Effector memory CD4-positive, alpha-beta T cell (primary cell): ENCODE results near the gene RNU6-7.

Experiments used
- DNase-seq, 3 donors: peaks; one replicate each; pipeline ENCODE4 v3.0.0-alpha.2; 2020
- H3K27ac ChIP-seq: 2 replicates; pipeline ENCODE4 v1.7.0; 2013; ENCODE audit warnings: mild to moderate bottlenecking, low read length, moderate library complexity; ENCODE audit not compliant: insufficient read depth, poor library complexity, severe bottlenecking
- H3K27me3 ChIP-seq: replicated peaks from 2 replicates; pipeline ENCODE4 v1.7.0; 2013; ENCODE audit warnings: mild to moderate bottlenecking, low read length; ENCODE audit not compliant: insufficient read depth, control insufficient read depth, poor library complexity, severe bottlenecking
- H3K36me3 ChIP-seq: 2 replicates; pipeline ENCODE4 v1.7.0; 2013; ENCODE audit warnings: mild to moderate bottlenecking, low read length, moderate library complexity; ENCODE audit not compliant: control insufficient read depth, insufficient read depth
- H3K4me1 ChIP-seq: 2 replicates; pipeline ENCODE4 v1.7.0; 2013; ENCODE audit warnings: low read length, mild to moderate bottlenecking; ENCODE audit not compliant: control insufficient read depth, insufficient read depth, poor library complexity, severe bottlenecking
- H3K4me3 ChIP-seq: 2 replicates; pipeline ENCODE4 v1.7.0; 2013; ENCODE audit warnings: low read length, low read depth, mild to moderate bottlenecking; ENCODE audit not compliant: insufficient read depth, poor library complexity, severe bottlenecking
- H3K9me3 ChIP-seq: 2 replicates; pipeline ENCODE4 v1.7.0; 2013; ENCODE audit warnings: mild to moderate bottlenecking, low read length, moderate library complexity; ENCODE audit not compliant: control insufficient read depth

RNU6-7 gene

GRCh38 chr14:32250681-32251080 is 48.8 kb downstream of the RNU6-7 start:
- Histone ChIP-seq H3K27ac (no peak overlapping the region), H3K36me3 (no peaks in the 10 kb centered on the region), H3K27me3 (no peaks in the 10 kb centered on the region), H3K4me1 (no peaks in the 10 kb centered on the region), H3K9me3 (no peaks in the 10 kb centered on the region), H3K4me3 (no peak overlapping the region)
- no peak for DNase-seq

- H3K27ac ChIP-seq, result no peak overlapping the region
- no peaks in the 10 kb centered on the region for H3K27me3 ChIP-seq
- H3K4me1 ChIP-seq, result no peaks in the 10 kb centered on the region
- H3K36me3 ChIP-seq, result no peaks in the 10 kb centered on the region
- H3K9me3 ChIP-seq, result no peaks in the 10 kb centered on the region
- no peak for DNase-seq
- H3K4me3 ChIP-seq, result no peak overlapping the region
Measured at GRCh38 chr14:32251530-32251929, 49.7 kb downstream of the RNU6-7 start.
